Stimulated activated CD8-positive, alpha-beta memory T cell treated with anti-CD3 and anti-CD28 coated beads, Interleukin-4, amount 100 ng/mL, for 4 hours (primary cell): Measurements from ENCODE around the gene TMEM214.
"Not testable (repeated sequence)": the region's sequence is repeated elsewhere in the genome, so short reads cannot be mapped to it uniquely, and the experiment has no call there.

Experiments used
- DNase-seq, 2 donors: peaks; one replicate each; pipeline ENCODE4 v3.0.0-alpha.2; 2020; ENCODE audit warnings: low read depth in 2 of 2, low spot score in 1 of 2

Gene TMEM214

GRCh38 chr2:27067385-27067784 is 34.6 kb downstream of the TMEM214 start:
- DNase-seq, result no peak

DNA sequence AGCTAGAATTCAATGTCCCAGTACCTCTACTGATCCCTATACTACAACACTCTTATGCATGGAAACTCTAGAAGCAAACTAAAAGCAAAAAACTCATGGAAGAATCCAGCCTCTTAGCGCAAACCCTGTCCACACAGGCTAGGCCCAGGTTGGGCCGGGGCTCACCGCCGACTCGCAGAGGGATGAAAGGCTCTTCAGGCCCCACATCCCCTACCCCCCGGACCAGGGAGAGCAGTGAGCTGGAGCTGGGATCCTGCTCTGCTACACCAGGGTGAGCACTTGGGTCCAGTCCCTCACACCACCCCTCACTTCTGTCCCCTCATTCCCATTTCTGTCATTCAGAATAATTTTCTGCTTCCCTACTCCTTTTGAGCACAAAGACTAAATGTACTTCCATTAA is 36.7 kb downstream of the TMEM214 start:
- DNase-seq, result no peak

GRCh38 chr2:27069961-27070618 is 37.3 kb downstream of the TMEM214 start:
- no peak for DNase-seq

- DNase-seq, result no peak
These were observed 38.0 kb downstream of the TMEM214 start for GRCh38 chr2:27070653-27071276.

GRCh38 chr2:27071277-27071989 is 38.7 kb downstream of the TMEM214 start, which contains the start of gene OST4:
Gene OST4, minus strand, starts transcription at chr2:27071654.
- DNase-seq, result peak; percentile 75 to 78

- no peak for DNase-seq
These were observed 39.4 kb downstream of the TMEM214 start for GRCh38 chr2:27071990-27072830.

- DNase-seq, result no peak
These were observed 40.2 kb downstream of the TMEM214 start for GRCh38 chr2:27072920-27073319.

DNA sequence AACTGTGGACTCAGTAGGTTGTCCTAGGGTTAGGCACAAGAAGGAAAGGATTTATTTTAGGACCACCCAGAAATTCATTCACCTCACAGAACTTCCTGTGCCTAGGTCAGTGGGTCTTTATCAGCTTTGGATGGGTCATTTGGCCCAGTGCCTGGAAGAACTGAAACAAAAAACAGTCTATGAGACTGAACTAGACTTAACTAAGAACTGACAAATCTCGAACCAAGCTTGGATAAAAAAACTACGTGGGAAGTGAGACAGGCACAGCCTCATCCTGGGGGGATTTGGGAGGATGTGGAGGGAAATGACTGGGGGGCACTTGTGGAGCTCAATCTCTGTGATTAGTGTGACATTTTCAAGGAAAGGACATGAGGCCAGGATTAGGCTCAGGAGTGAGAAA is 41.0 kb downstream of the TMEM214 start:
- DNase-seq, result no peak

GRCh38 chr2:27074738-27075565 is 42.2 kb downstream of the TMEM214 start:
- DNase-seq, result no peak

DNA sequence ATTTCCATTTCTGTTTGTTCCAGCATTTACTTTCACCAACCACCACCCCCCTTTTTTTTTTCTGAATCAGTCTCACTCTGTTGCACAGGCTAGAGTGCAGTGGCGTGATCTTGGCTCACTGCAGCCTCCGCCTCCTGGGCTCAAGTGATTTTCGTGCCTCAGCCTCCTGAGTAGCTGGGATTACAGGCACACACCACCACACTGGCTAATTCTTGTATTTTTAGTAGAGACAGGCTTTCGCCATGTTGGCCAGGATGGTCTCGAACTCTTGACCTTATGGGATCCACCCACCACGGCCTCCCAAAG is 42.8 kb downstream of the TMEM214 start:
- not testable (repeated sequence) for DNase-seq

DNA sequence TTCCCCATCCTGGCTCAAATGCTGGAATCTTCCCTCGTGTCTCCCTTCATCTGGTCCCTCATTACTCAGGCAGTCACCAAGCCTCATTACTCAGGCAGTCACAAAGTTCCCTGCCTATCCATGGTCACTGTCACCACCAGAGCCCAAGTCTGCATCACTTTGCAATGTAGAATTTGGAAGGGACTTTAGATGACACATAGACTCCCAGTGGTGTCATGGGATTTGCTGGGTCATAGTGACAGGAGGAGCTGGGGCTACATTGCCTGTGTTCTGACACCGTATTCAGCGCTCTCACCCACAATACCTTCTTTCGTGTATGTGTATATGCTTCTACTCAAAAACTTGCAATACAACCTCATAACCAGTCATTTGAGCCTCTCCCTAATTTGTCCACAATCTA is 43.6 kb downstream of the TMEM214 start:
- DNase-seq, result no peak

GRCh38 chr2:27077231-27077630 is 44.5 kb downstream of the TMEM214 start:
- no peak for DNase-seq

- no peak for DNase-seq
These were observed 45.8 kb downstream of the TMEM214 start, which contains the start of gene EMILIN1 for GRCh38 chr2:27078267-27079194. Gene EMILIN1, plus strand, starts transcription at chr2:27078615. Its CDS starts 451 bp downstream, at chr2:27079066.

DNA sequence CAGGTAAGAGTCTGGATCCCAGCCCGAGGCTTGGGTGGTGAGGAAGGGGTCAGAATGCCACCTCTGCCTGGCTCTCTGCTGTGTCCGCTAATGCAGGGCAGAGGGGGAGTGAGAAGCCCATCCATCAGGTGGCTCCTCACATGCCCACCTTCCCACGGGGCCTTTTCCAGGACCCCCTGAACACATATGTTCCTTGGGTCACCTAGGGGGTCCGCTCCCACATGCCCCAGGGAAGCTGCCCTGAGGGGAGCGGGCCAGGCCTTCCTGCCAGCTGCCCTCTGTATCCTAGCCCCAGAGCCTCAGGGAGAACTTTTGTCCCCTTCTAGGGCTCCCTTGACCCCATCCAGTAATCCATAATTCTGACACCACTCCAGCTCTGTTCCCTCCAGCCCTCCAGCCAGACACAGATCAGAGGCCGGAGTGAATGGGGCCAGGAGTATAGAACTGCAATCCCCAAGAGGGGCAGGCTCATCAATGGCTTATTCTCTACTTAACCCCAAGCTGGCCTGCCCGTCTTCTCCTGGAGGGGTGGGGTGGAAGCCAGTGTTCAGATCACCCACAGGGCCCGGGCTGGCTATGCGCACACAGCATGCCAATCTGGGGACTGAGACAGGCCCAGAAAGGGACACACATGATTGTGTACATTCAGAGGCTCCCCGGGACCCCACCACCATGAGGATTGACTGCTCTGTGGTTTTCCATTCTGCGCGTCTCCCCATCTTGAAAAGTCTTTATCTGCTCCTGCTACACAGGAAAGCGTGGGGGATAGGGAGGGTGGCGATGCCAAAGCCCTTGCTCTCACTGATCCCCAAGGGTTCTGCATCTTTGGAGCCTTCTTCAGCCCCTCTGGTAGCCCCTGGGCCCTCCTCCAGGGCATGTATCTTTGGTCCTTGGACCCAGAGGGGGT is 46.7 kb downstream of the TMEM214 start:
- no peak for DNase-seq

DNA sequence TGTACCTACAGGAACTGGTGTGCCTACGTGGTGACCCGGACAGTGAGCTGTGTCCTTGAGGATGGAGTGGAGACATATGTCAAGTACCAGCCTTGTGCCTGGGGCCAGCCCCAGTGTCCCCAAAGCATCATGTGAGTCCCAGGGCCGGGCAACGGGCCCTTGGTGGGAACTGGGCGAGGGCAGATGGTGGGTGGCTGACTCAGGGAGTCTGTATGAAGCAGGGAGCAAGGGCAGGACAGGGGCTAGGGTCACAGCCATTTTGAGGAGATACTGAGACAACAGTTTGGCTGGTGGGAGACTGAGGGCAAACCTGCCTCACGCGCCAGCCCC is 47.3 kb downstream of the TMEM214 start:
- no peak for DNase-seq

- DNase-seq, result no peak
These were observed 47.8 kb downstream of the TMEM214 start for GRCh38 chr2:27080603-27080936.

GRCh38 chr2:27081984-27082772 is 49.4 kb downstream of the TMEM214 start:
- DNase-seq, result no peak
